Endothelial cell of umbilical vein (primary cell): ENCODE results near the gene METRN. TPM values are rescaled to one million over a fixed set of nuclear protein-coding genes. Genes with fewer than 3 reads are reported as not detected.

Experiments
- BruUV-seq: library from RNA; stranded (reverse); fragments of 400-500 nt; replicated peaks from 2 replicates; lab custom pipeline; 2021; lab: Mats Ljungman, UMichigan
- CTCF ChIA-PET: fragments of 300-600, 350-600 bp; sonication (Branson Sonifier 250); formaldehyde crosslinking; loops from one replicate; lab custom pipeline; 2021; ENCODE audit warnings: antibody characterized with exemption, inconsistent platforms; lab: Charles Lee
- POLR2A ChIA-PET: fragments of 300-600, 350-600 bp; sonication (Branson Sonifier 250); formaldehyde crosslinking; loops from one replicate; lab custom pipeline; 2021; ENCODE audit warnings: antibody characterized with exemption, inconsistent platforms; lab: Charles Lee
- DNase-seq: peaks from one replicate; pipeline ENCODE4 v3.0.0-alpha.2; 2011; ENCODE audit warnings: low read depth, low spot score
- FAIRE-seq: peaks from 2 replicates; lab custom pipeline; 2011; peaks lifted over from hg19 to GRCh38; lab: Jason Lieb, UNC
- H2AFZ ChIP-seq: 2 replicates; pipeline ENCODE4 v1.6.0; 2012; ENCODE audit warnings: low read depth, low read length, control low read depth, inconsistent platforms
- H3K27ac ChIP-seq: 2 replicates; pipeline ENCODE4 v1.5.1; 2011; ENCODE audit warnings: low read depth, mild to moderate bottlenecking, control low read depth, low read length, moderate library complexity; ENCODE audit not compliant: insufficient read depth
- H3K27me3 ChIP-seq, 2 experiments: 2 replicates each; pipeline versions ENCODE4 v1.6.0 to v1.6.1; 2011; ENCODE audit warnings: low read length in 2 of 2, mixed read lengths in 1 of 2; ENCODE audit not compliant: control insufficient read depth in 2 of 2, insufficient read depth in 2 of 2
- H3K36me3 ChIP-seq, 2 experiments: 2 replicates in 1 of 2; 3 replicates in 1 of 2; pipeline ENCODE4 v1.5.1; 2011; ENCODE audit warnings: low read length in 2 of 2, mild to moderate bottlenecking in 1 of 2, moderate library complexity in 1 of 2; ENCODE audit not compliant: control insufficient read depth in 2 of 2, insufficient read depth in 2 of 2; ENCODE audit errors: extremely low read depth in 1 of 2
- H3K4me1 ChIP-seq: 3 replicates; pipeline ENCODE4 v1.5.1; 2011; ENCODE audit warnings: mild to moderate bottlenecking, low read length; ENCODE audit not compliant: control insufficient read depth, insufficient read depth; ENCODE audit errors: extremely low read depth
- H3K4me2 ChIP-seq: 2 replicates; pipeline ENCODE4 v1.6.1; 2011; ENCODE audit warnings: low read length, control low read depth, mixed read lengths; ENCODE audit not compliant: insufficient read depth
- H3K4me3 ChIP-seq, 3 experiments: fragments of 200-600 bp in 1 of 3; sonication (generic), shearing (Covaris generic) in 1 of 3; replicated peaks in 1 of 3; 2 replicates each; pipeline ENCODE4 v1.5.1; 2011 to 2016; ENCODE audit warnings: control low read depth in 3 of 3, low read length in 3 of 3, mild to moderate bottlenecking in 2 of 3, inconsistent platforms in 1 of 3, low read depth in 1 of 3, moderate library complexity in 1 of 3; ENCODE audit not compliant: insufficient read depth in 1 of 3
- H3K79me2 ChIP-seq: 2 replicates; pipeline ENCODE4 v1.6.0; 2012; ENCODE audit warnings: low read length, inconsistent platforms; ENCODE audit not compliant: control insufficient read depth, insufficient read depth
- H3K9ac ChIP-seq: replicated peaks from 2 replicates; pipeline ENCODE3; 2011; ENCODE audit warnings: low read length, control low read depth; ENCODE audit not compliant: insufficient read depth; ENCODE audit errors: extremely low read depth
- H3K9me1 ChIP-seq: replicated peaks from 3 replicates; pipeline ENCODE4 v1.6.0; 2011; ENCODE audit warnings: mild to moderate bottlenecking, low read length; ENCODE audit not compliant: control insufficient read depth, insufficient read depth; ENCODE audit errors: extremely low read depth
- H3K9me3 ChIP-seq: replicated peaks from 2 replicates; pipeline ENCODE4 v1.5.1; 2012; ENCODE audit warnings: low read length, inconsistent platforms; ENCODE audit not compliant: control insufficient read depth, insufficient read depth
- H4K20me1 ChIP-seq: replicated peaks from 2 replicates; pipeline ENCODE3; 2011; ENCODE audit warnings: mild to moderate bottlenecking, low read length; ENCODE audit not compliant: control insufficient read depth, insufficient read depth; ENCODE audit errors: extremely low read depth
- EZH2 ChIP-seq: IDR thresholded peaks from 2 replicates; pipeline ENCODE4 v1.6.1; 2012; ENCODE audit warnings: borderline replicate concordance, low read depth, mild to moderate bottlenecking, moderate library complexity, low read length, inconsistent platforms; ENCODE audit not compliant: severe bottlenecking
- FOS ChIP-seq: IDR thresholded peaks from 2 replicates; pipeline ENCODE4 v1.6.1; 2011; ENCODE audit warnings: mild to moderate bottlenecking, low read length, moderate library complexity, borderline replicate concordance; ENCODE audit not compliant: insufficient read depth
- GATA2 ChIP-seq: IDR thresholded peaks from 2 replicates; pipeline ENCODE4 v1.7.0; 2011; ENCODE audit warnings: low read depth, mild to moderate bottlenecking, moderate library complexity, mixed read lengths, low read length; ENCODE audit not compliant: insufficient read length, insufficient read depth
- JUN ChIP-seq: IDR thresholded peaks from 2 replicates; pipeline ENCODE4 v1.6.1; 2011; ENCODE audit warnings: borderline replicate concordance, low read depth; ENCODE audit not compliant: insufficient read length, insufficient read depth
- MYC ChIP-seq: IDR thresholded peaks from one replicate; pipeline ENCODE4 v1.6.1; 2011; ENCODE audit warnings: mild to moderate bottlenecking, low read depth, low read length
- POLR2A ChIP-seq: IDR thresholded peaks from 2 replicates; pipeline ENCODE4 v1.6.1; 2012; ENCODE audit warnings: low read depth, mild to moderate bottlenecking, control low read depth, low read length
- POLR2AphosphoS5 ChIP-seq: IDR thresholded peaks from 2 replicates; pipeline ENCODE4 v1.6.1; 2012; ENCODE audit warnings: low read depth, mild to moderate bottlenecking, control low read depth, low read length, moderate library complexity; ENCODE audit not compliant: insufficient read depth
- dilution Hi-C: fragments of 300-500 bp; cut with MboI; formaldehyde crosslinking; loops from one replicate; pipeline ENCODE4 v1.15.0; 2019; ENCODE audit warnings: low sequenced_read_pairs; ENCODE audit not compliant: extremely low pct_ligation_motif_present
- intact Hi-C: fragments of 100-400 bp; cut with micrococcal nuclease; formaldehyde crosslinking; loops from one replicate; pipeline ENCODE4 v1.10.0; 2022
- polyA plus RNA-seq, 4 experiments: library from polyadenylated mRNA; depleted of rRNA in 3 of 4; stranded (reverse) in 3 of 4; unstranded in 1 of 4; fragments of >200 nt; gene quantifications; 2 replicates each; pipeline versions ENCODE4 v1.2.1 to v1.2.3, GENCODE V29; 2011 to 2012; ENCODE audit warnings: missing spikeins in 1 of 4
- total RNA-seq: library from RNA; stranded (reverse); gene quantifications from 2 replicates; pipeline ENCODE4 v1.2.3, GENCODE V29; 2021
- TF ChIP-seq, protein P1 (sequence below), 2 donors: IDR thresholded peaks; 1 replicate in 1 of 2; 2 replicates in 1 of 2; pipeline ENCODE4 v1.5.1; 2011; ENCODE audit warnings: low read length in 2 of 2, mild to moderate bottlenecking in 2 of 2, moderate library complexity in 2 of 2, control low read depth in 1 of 2, inconsistent platforms in 1 of 2, low read depth in 1 of 2; ENCODE audit not compliant: insufficient read depth in 1 of 2; ENCODE audit errors: extremely low read depth in 1 of 2

The METRN gene
- total and polyA plus RNA-seq, 2 donors (not counting 3 experiments of a cell fraction or from before 2014, with no cell fraction given): 10.0 to 16.1 TPM

DNA sequence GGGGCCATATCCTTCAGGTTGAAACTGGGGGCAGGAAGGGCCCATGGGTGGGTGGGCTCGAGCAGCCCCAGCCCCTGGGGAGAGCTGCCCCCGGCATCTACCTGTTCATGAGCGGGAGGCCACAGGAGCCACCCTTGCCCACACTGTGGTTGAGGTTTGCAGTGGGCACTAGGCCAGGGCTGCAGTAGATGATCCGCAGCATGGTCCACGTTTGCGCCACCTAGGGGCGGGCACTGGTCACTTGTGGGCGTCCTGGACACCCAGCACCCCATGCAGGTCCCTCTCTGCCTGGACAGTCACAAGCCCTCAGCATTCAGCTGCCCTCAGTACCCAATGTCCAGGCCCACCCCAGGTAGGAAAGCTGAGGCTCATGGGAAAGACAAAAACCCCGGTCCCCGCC, 29.0 kb upstream of the METRN start:
- H3K79me2 ChIP-seq: peaks cover 27% of the 10 kb centered on the region
- H3K9ac ChIP-seq: no peak overlapping the region
- TF ChIP-seq EZH2 (no peak), JUN (no peak), GATA2 (no peak), POLR2A (no peak), FOS (no peak), POLR2AphosphoS5 (no peak), MYC (no peak)
- TF ChIP-seq, protein P1, sequence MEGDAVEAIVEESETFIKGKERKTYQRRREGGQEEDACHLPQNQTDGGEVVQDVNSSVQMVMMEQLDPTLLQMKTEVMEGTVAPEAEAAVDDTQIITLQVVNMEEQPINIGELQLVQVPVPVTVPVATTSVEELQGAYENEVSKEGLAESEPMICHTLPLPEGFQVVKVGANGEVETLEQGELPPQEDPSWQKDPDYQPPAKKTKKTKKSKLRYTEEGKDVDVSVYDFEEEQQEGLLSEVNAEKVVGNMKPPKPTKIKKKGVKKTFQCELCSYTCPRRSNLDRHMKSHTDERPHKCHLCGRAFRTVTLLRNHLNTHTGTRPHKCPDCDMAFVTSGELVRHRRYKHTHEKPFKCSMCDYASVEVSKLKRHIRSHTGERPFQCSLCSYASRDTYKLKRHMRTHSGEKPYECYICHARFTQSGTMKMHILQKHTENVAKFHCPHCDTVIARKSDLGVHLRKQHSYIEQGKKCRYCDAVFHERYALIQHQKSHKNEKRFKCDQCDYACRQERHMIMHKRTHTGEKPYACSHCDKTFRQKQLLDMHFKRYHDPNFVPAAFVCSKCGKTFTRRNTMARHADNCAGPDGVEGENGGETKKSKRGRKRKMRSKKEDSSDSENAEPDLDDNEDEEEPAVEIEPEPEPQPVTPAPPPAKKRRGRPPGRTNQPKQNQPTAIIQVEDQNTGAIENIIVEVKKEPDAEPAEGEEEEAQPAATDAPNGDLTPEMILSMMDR (IDR thresholded peaks at IDR 0.05; ENCODE audit: extremely low read depth in 1 of 2, insufficient read depth in 1 of 2, low read depth in 1 of 2, low read length in 2 of 2): peak; percentile 48 to 72
- no TSS peak for BruUV-seq
- H3K9me3 ChIP-seq: no peaks in the 10 kb centered on the region
- no peaks in the 10 kb centered on the region for H3K9me1 ChIP-seq
- ChIA-PET POLR2A (no interaction called here), CTCF (interaction anchor here (0.9 to 1.8 kb wide), 2 partner anchors 23 to 106 kb away, joined by 3 to 5 read pairs; no protein-coding TSS in a partner anchor)
- H3K4me3 ChIP-seq: no peak overlapping the region
- peak; percentile 70 for FAIRE-seq
- dilution Hi-C loops (no loop called here), intact Hi-C loops (no loop called here)
- no peak overlapping the region for H2AFZ ChIP-seq
- H3K4me2 ChIP-seq: no peak overlapping the region
- H4K20me1 ChIP-seq: no peaks in the 10 kb centered on the region
- H3K27ac ChIP-seq: no peak overlapping the region
- DNase-seq: peak; percentile 29
- H3K27me3 ChIP-seq: no peaks in the 10 kb centered on the region
- H3K4me1 ChIP-seq: peaks cover 23% of the 10 kb centered on the region
- peaks cover 7 to 22% of the 10 kb centered on the region in 2 experiments for H3K36me3 ChIP-seq
